NT2/D1 (cell line): Measurements from ENCODE around the gene CXCL17.
A peak's percentile ranks its signal among the peaks of the same experiment; 100 is the strongest.

Experiments
- DNase-seq: peaks from one replicate; pipeline ENCODE4 v3.0.0-alpha.2; 2011; ENCODE audit warnings: low read depth, low spot score
- H3K27me3 ChIP-seq: 2 replicates; pipeline ENCODE4 v1.6.0; 2011; ENCODE audit warnings: mild to moderate bottlenecking; ENCODE audit not compliant: insufficient read length, insufficient read depth
- H3K36me3 ChIP-seq: 2 replicates; pipeline ENCODE4 v1.6.1; 2011; ENCODE audit warnings: mild to moderate bottlenecking, low read length, mixed read lengths; ENCODE audit not compliant: insufficient read depth, insufficient read length
- H3K4me1 ChIP-seq: 2 replicates; pipeline ENCODE4 v1.5.1; 2011; ENCODE audit not compliant: insufficient read depth, insufficient read length
- H3K4me3 ChIP-seq: 2 replicates; pipeline ENCODE4 v1.5.1; 2011; ENCODE audit warnings: low read depth; ENCODE audit not compliant: insufficient read length
- H3K9ac ChIP-seq: 2 replicates; pipeline ENCODE4 v1.6.0; 2011; ENCODE audit warnings: low read depth; ENCODE audit not compliant: insufficient read length
- H3K9me3 ChIP-seq: 2 replicates; pipeline ENCODE4 v1.5.1; 2011; ENCODE audit warnings: mild to moderate bottlenecking, low read length; ENCODE audit not compliant: insufficient read depth
- SUZ12 ChIP-seq: IDR thresholded peaks from 2 replicates; pipeline ENCODE4 v1.6.1; 2011; ENCODE audit not compliant: insufficient read length, insufficient read depth; ENCODE audit errors: extremely low read depth
- YY1 ChIP-seq: IDR thresholded peaks from 2 replicates; pipeline ENCODE4 v1.6.1; 2011; ENCODE audit not compliant: insufficient read length, insufficient read depth
- ZNF274 ChIP-seq: IDR thresholded peaks from 2 replicates; pipeline ENCODE4 v1.6.1; 2011; ENCODE audit warnings: mild to moderate bottlenecking, low read depth, low read length

CXCL17 gene

DNA sequence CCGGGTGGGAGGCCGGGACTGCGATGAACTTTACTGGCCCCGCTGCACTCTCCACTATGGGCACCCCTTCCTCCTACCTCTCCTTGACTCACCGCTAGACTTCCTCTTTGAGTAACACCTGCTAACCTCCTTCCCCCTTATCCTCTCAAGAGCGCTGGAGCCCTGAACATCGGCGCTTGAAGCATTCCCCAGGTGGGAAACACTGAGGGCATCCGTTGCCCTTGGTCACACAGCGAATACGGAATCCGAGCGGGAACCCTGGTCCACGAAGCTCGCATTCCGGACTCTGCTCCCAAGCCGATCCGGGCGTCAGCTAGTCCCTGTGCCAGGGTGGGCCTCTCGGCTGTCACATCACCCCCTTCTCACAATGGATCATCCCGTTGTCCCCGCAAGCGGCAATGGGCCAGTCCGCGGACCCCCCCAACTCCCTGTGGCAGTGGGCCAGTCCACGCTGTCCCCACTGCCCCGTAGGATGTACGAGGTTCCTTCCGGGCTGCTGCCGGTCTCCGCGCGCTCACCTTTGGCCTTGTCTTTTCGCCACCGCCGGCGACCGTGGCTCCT, 19.8 kb downstream of the CXCL17 start:
- peaks cover 7% of the 10 kb centered on the region for H3K4me1 ChIP-seq
- peak overlapping the region; percentile 33 for H3K9ac ChIP-seq
- H3K4me3 ChIP-seq, result peak overlapping the region; percentile 54
- peaks cover 91% of the 10 kb centered on the region for H3K27me3 ChIP-seq
- TF ChIP-seq YY1 (no peak), SUZ12 (no peak), ZNF274 (no peak)
- DNase-seq, result no peak
- H3K36me3 ChIP-seq, result no peaks in the 10 kb centered on the region
- peaks cover 8% of the 10 kb centered on the region; the same call in 1 of the 2 replicates for H3K9me3 ChIP-seq

DNA sequence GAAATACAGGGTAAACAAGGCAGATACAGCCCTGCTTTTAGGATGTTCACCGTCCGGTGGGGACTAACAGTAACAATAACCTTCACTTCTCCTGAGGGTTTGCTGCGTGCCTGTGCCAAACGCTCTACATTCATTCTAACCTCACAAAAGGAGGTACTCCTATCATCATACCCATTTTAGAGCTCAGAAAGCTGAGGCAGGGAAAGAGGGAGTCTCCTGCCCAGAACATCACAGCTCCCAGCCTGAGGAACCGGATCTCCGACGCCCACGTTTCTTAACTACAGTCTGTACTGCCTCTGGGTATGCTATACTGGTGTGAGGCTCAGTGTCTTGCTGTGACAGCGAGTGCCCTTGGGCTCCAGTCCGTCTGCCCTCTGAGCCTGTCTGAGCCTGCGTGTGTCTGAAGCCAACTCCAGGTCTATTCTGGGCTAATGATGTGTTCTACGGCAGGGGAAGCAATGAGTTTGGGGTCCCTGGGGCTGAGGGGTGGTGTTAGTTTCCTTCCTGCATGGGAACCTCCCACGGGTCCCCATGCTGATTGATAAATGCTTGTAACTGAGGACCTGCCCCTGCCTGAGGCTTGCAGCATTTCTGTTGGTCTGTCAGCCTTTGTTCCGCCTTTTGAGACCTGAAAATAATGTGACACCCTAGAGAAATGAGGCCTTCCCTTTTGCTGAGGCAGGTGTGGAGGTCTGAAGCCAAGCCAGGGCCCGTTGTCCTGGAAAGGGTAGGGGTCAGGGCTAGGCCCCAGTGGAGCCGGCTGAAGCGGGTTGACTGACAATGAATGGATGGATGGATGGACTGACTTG, 20.4 kb downstream of the CXCL17 start:
- TF ChIP-seq SUZ12 (no peak), ZNF274 (no peak), YY1 (no peak)
- Histone ChIP-seq H3K9me3 (peaks cover 8% of the 10 kb centered on the region; the same call in 1 of the 2 replicates), H3K27me3 (peaks cover 86% of the 10 kb centered on the region), H3K36me3 (no peaks in the 10 kb centered on the region), H3K9ac (no peak overlapping the region), H3K4me1 (peaks cover 7% of the 10 kb centered on the region), H3K4me3 (peak overlapping the region; percentile 54)
- DNase-seq, result no peak

DNA sequence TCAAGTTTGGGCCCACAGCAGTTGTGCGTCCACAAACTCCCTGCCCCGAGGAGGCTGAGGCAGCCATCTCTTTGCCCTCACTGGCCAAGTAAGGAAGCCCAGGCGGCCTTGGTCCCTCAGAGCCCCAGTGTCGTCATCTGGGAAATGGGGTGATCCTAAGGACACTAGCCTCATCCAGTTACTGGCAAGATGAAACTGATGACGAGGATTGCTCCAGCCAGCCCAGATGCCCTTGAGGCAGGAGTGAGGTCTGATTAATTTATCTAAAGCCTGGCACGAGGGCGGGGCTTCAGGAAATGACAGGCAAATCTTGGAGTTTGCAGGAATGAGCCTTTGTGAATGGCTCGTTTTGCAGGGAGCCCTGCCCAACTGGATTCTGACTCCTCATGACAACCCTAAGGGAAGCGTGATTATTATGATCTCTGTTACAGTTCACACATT, 21.1 kb downstream of the CXCL17 start:
- Histone ChIP-seq H3K4me1 (peaks cover 7% of the 10 kb centered on the region), H3K27me3 (peaks cover 81% of the 10 kb centered on the region), H3K36me3 (no peaks in the 10 kb centered on the region), H3K4me3 (no peak overlapping the region), H3K9ac (no peak overlapping the region), H3K9me3 (peaks cover 8% of the 10 kb centered on the region; the same call in 1 of the 2 replicates)
- DNase-seq, result no peak
- no peak for TF ChIP-seq ZNF274
- TF ChIP-seq YY1, result no peak
- no peak for TF ChIP-seq SUZ12

DNA sequence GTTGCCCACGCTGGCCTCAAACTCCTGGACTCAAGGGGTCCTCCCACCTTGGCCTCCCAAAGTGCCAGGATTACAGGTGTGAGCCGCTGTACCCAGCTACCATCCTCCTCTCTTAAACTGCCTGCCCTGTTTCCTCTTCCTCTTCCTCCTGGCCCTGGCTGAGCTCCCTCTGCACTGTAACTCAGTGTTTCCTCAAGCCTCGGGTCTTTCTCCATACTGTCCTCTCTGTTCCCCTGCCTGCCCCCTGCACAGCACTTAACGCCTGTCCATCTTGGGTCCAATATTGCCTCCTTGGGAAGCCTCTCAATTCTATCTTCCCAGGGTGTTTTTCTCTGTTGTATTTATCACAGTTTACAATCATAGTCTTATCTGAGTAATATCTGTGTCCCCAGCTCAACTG, 21.6 kb downstream of the CXCL17 start:
- peaks cover 79% of the 10 kb centered on the region for H3K27me3 ChIP-seq
- no peak for DNase-seq
- peaks cover 7% of the 10 kb centered on the region for H3K4me1 ChIP-seq
- H3K36me3 ChIP-seq, result no peaks in the 10 kb centered on the region
- no peak overlapping the region for H3K4me3 ChIP-seq
- H3K9me3 ChIP-seq, result peaks cover 8% of the 10 kb centered on the region; the same call in 1 of the 2 replicates
- no peak for TF ChIP-seq YY1
- TF ChIP-seq SUZ12, result no peak
- no peak for TF ChIP-seq ZNF274
- H3K9ac ChIP-seq, result no peak overlapping the region

DNA sequence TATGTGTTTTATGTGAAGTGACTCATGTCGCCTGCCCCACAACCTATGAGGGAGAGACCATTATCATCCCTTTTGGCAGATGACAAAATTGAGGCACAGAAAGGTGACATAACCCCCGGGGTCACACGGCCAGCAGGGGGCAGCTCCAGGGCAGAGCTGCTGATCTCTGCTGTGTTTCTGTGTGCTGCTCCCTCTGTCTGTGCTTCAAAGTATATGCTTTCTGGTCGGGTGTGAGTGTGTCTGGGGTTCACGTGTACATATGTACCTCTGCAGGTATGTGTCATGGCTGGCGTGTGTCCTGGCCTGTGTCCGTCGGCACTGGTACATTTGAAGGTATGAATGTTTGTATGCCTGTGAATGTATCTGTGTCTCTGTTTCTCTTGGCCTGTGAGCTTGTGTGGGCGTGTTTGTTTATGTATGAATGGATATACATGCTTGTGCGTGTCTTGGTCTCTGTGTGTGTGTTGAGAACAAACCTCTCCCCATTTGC, 22.6 kb downstream of the CXCL17 start:
- TF ChIP-seq SUZ12 (no peak), ZNF274 (no peak), YY1 (no peak)
- H3K4me1 ChIP-seq, result peaks cover 7% of the 10 kb centered on the region

DNA sequence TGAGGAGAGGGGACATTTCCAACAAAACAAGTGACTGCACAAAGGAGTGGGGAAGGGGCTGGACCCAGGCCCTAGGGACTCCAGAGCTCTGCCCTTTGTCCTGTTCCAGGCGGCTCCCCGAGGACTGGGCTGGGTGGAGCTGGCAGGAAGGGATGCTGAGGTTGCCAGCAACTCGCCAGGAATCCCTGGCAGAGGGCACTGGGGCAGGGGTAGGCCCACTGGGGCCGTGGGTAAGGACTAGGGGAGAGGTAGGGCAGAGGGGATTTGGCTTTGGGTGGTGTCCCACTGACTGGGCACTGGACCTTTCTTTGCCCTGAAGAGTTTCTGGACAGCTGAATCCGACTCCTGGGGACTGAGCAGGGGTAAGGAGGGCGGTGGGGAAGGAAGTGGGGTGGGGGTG, 23.4 kb downstream of the CXCL17 start:
- Histone ChIP-seq H3K4me3 (no peak overlapping the region), H3K27me3 (peaks cover 73% of the 10 kb centered on the region), H3K9ac (no peak overlapping the region)

More for the DNA sequence above, 22.6 kb downstream of the CXCL17 start:
- peaks cover 74% of the 10 kb centered on the region for H3K27me3 ChIP-seq
- no peak overlapping the region for H3K9ac ChIP-seq
- DNase-seq, result no peak
- H3K4me3 ChIP-seq, result no peak overlapping the region
- H3K36me3 ChIP-seq, result no peaks in the 10 kb centered on the region
- peaks cover 8% of the 10 kb centered on the region; the same call in 1 of the 2 replicates for H3K9me3 ChIP-seq

DNA sequence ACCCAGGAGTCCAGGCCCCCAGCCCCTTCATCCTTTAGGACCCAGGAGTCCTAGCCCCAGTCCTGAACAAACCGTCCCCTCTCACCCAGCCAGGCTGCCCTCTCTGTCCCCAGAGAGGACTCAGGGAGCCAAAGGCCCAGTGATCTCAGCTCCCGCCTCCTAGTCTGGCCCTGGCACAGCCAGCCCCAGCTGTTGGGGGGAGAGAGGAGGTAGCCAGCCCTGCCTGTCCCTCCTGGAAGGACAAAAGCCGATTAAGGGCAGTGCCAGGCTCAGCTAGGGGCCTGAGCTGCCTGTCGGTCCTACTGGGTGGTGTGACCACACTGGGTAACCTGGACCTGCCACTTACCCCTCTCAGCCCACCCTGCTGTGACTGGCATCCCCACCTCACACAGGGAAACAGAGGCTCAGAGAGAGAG, 30.1 kb downstream of the CXCL17 start:
- DNase-seq, result no peak
- Histone ChIP-seq H3K9ac (no peak overlapping the region), H3K4me1 (peaks cover 12% of the 10 kb centered on the region), H3K4me3 (no peak overlapping the region), H3K36me3 (peaks cover 6% of the 10 kb centered on the region), H3K9me3 (no peaks in the 10 kb centered on the region), H3K27me3 (peaks cover 37% of the 10 kb centered on the region)
- TF ChIP-seq YY1 (no peak), ZNF274 (no peak), SUZ12 (no peak)

More for the DNA sequence above, 23.4 kb downstream of the CXCL17 start:
- no peak for DNase-seq
- H3K9me3 ChIP-seq, result peaks cover 7% of the 10 kb centered on the region; the same call in 1 of the 2 replicates
- TF ChIP-seq YY1, result no peak
- TF ChIP-seq ZNF274, result no peak
- no peak for TF ChIP-seq SUZ12
- H3K4me1 ChIP-seq, result peaks cover 4% of the 10 kb centered on the region
- H3K36me3 ChIP-seq, result no peaks in the 10 kb centered on the region
